Prostate gland (tissue), 2 donors: Measurements from ENCODE around the gene BICDL1. TPM values are rescaled to one million over a fixed set of nuclear protein-coding genes. Genes with fewer than 3 reads are reported as not detected.

Source experiments
- DNase-seq: peaks from one replicate; pipeline ENCODE4 v3.0.0-alpha.2; 2019; ENCODE audit warnings: low spot score
- H3K27ac ChIP-seq, 2 donors: fragments of 200-600 bp; sonication (generic); 2 replicates each; pipeline ENCODE4 v1.5.1; 2017 to 2019
- H3K27me3 ChIP-seq: fragments of 200-600 bp; sonication (generic); replicated peaks from 2 replicates; pipeline ENCODE4 v1.5.1; 2019; ENCODE audit not compliant: insufficient read depth
- H3K36me3 ChIP-seq, 2 donors: fragments of 200-600 bp; sonication (generic); 1 replicate in 1 of 2; 2 replicates in 1 of 2; pipeline versions ENCODE4 v1.5.1 to v1.8.1; 2017 to 2019
- H3K4me1 ChIP-seq: fragments of 200-600 bp; sonication (generic); replicated peaks from 2 replicates; pipeline ENCODE4 v1.5.1; 2019
- H3K4me3 ChIP-seq, 2 donors: fragments of 200-600 bp; sonication (generic); 2 replicates each; pipeline ENCODE4 v1.5.1; 2017 to 2019
- H3K9me3 ChIP-seq: fragments of 200-600 bp; sonication (generic); 2 replicates; pipeline ENCODE4 v1.5.1; 2017
- POLR2A ChIP-seq: fragments of 450-650 bp; IDR thresholded peaks from one replicate; pipeline ENCODE4 v1.6.1; 2016; ENCODE audit warnings: antibody characterized with exemption, mild to moderate bottlenecking
- POLR2AphosphoS5 ChIP-seq: sonication (generic); formaldehyde crosslinking; IDR thresholded peaks from one replicate; pipeline ENCODE4 v1.6.1; 2017; ENCODE audit warnings: antibody characterized with exemption
- WGBS: methylation state at CpG from one replicate; pipeline ENCODE4 v1.1.5; 2018; 5-methylcytosine and 5-hydroxymethylcytosine counted together
- intact Hi-C: fragments of 100-400 bp; cut with DNase I; formaldehyde crosslinking; loops from one replicate; pipeline ENCODE4 v1.14.2; 2022
- total RNA-seq, 2 donors: library from RNA; depleted of rRNA; stranded (reverse); fragments of >200 nt; gene quantifications; one replicate each; pipeline ENCODE4 v1.1.0, GENCODE V29; 2016
- TF ChIP-seq, protein P1 (sequence below), 4 experiments: fragments of 200-600 bp in 2 of 4; fragments of 450-650 bp in 2 of 4; sonication (generic) in 2 of 4; IDR thresholded peaks; 1 replicate in 3 of 4; 2 replicates in 1 of 4; pipeline ENCODE4 v1.5.1; 2016 to 2019; ENCODE audit warnings: antibody characterized with exemption in 4 of 4, mild to moderate bottlenecking in 2 of 4, moderate library complexity in 2 of 4

BICDL1 gene
- total RNA-seq, 2 donors from 2014 or later = 8.6 to 34.0 TPM

DNA sequence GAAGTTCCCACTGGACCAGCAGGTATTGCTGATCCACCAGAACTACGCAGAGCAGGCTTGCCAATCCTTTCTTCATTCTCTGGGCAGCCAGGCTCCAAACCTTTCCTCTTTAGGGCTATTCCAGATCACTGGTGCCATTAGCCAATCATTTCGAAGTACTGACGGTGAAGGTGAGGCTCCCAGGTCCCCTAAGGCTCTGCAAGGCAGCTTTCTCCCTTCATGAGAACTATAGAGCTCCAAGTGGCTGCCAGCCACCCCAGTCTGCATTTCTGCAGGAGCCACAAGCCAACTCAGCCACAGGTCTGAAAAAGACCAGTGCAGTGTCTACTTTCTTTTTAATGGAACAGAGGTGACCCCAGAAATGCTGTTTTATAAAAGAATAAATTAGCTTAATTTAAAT lies 78.9 kb downstream of the BICDL1 start:
- Histone ChIP-seq H3K27me3 (no peaks in the 10 kb centered on the region), H3K27ac (no peak overlapping the region), H3K9me3 (no peaks in the 10 kb centered on the region), H3K4me3 (no peak overlapping the region), H3K4me1 (no peaks in the 10 kb centered on the region), H3K36me3 (no peaks in the 10 kb centered on the region)
- WGBS = 62% methylated on average over 3 of the region's 3 CpGs
- DNase-seq = no peak
- no peak for TF ChIP-seq POLR2AphosphoS5
- intact Hi-C loops = no loop called here

DNA sequence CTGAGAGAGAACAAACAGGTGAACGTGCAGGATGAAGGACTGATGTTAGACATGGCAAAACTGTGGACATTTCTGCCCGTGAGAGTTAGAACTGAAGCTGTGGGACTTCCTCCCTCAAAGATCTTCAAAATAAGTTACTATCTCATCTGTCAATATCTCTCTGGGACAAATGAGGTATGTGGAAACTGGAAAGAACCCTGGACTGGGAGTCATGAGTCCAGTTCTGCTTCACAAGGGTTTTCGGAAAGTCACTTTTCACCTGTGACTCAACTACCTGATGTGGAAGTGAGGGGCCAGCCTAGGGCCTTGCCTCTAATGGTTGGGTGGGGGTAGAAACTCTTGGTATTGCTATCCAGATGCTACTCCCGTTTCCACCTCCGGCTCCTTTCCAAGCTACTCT lies 80.2 kb downstream of the BICDL1 start:
- 86% methylated on average over 5 of the region's 5 CpGs for WGBS
- Histone ChIP-seq H3K27me3 (no peaks in the 10 kb centered on the region), H3K4me3 (no peak overlapping the region), H3K36me3 (no peaks in the 10 kb centered on the region), H3K4me1 (no peaks in the 10 kb centered on the region), H3K9me3 (no peaks in the 10 kb centered on the region), H3K27ac (no peak overlapping the region)
- DNase-seq = no peak
- intact Hi-C loops = no loop called here
- no peak for TF ChIP-seq POLR2A
- no peak for TF ChIP-seq POLR2AphosphoS5
- TF ChIP-seq, protein P1, sequence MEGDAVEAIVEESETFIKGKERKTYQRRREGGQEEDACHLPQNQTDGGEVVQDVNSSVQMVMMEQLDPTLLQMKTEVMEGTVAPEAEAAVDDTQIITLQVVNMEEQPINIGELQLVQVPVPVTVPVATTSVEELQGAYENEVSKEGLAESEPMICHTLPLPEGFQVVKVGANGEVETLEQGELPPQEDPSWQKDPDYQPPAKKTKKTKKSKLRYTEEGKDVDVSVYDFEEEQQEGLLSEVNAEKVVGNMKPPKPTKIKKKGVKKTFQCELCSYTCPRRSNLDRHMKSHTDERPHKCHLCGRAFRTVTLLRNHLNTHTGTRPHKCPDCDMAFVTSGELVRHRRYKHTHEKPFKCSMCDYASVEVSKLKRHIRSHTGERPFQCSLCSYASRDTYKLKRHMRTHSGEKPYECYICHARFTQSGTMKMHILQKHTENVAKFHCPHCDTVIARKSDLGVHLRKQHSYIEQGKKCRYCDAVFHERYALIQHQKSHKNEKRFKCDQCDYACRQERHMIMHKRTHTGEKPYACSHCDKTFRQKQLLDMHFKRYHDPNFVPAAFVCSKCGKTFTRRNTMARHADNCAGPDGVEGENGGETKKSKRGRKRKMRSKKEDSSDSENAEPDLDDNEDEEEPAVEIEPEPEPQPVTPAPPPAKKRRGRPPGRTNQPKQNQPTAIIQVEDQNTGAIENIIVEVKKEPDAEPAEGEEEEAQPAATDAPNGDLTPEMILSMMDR (IDR thresholded peaks at IDR 0.05) = no peak

- intact Hi-C loops = no loop called here
Observed at GRCh38 chr12:120071493-120072020, 82.5 kb downstream of the BICDL1 start.

DNA sequence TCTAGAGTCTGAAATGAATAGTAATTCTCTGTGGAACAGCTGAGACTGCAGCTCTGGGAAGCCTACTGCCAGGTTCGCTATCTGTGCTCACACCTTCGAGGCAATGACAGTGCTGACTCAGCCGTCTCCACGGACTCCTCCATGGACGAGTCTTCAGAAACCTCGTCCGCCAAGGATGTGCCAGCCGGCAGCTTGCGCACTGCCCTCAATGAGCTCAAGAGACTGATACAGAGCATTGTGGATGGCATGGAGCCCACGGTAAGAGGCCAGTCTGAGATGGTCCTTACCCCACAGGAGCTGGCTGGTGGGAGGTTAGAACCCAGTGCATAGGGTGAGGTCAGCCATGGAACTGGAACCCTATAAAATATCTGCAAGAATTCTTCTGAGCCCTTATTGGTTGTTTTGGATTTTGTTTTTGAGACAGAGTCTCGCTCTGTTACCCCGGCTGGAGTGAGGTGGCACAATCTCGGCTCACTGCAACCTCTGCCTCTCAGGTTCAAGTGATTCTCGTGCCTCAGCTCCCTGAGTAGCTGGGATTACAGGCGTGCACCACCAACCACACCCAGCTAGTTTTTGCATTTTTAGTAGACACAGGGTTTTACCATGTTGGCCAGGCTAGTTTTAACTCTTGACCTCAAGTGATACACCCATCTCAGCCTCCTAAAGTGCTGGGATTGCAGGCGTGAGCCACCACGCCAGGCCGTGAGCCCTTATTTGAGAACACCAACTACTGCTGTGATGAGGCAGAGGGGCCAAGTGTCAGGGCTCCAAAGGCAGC lies 83.6 kb downstream of the BICDL1 start:
- Histone ChIP-seq H3K36me3 (no peaks in the 10 kb centered on the region), H3K27me3 (no peaks in the 10 kb centered on the region), H3K27ac (no peak overlapping the region), H3K4me1 (no peaks in the 10 kb centered on the region), H3K9me3 (no peaks in the 10 kb centered on the region), H3K4me3 (no peak overlapping the region)
- DNase-seq = no peak
- intact Hi-C loops = no loop called here
- TF ChIP-seq, protein P1 (IDR thresholded peaks at IDR 0.05) = no peak
- TF ChIP-seq POLR2AphosphoS5 = no peak
- WGBS = 92% methylated on average over 18 of the region's 18 CpGs

More at GRCh38 chr12:120071493-120072020, 82.5 kb downstream of the BICDL1 start:
- no peak for DNase-seq
- Histone ChIP-seq H3K27me3 (no peaks in the 10 kb centered on the region), H3K36me3 (no peaks in the 10 kb centered on the region), H3K4me3 (no peak overlapping the region), H3K4me1 (no peaks in the 10 kb centered on the region), H3K9me3 (no peaks in the 10 kb centered on the region), H3K27ac (no peak overlapping the region)
- 92% methylated on average over 5 of the region's 6 CpGs for WGBS
- TF ChIP-seq, protein P1 (IDR thresholded peaks at IDR 0.05) = no peak
- TF ChIP-seq POLR2A (no peak), POLR2AphosphoS5 (no peak)

DNA sequence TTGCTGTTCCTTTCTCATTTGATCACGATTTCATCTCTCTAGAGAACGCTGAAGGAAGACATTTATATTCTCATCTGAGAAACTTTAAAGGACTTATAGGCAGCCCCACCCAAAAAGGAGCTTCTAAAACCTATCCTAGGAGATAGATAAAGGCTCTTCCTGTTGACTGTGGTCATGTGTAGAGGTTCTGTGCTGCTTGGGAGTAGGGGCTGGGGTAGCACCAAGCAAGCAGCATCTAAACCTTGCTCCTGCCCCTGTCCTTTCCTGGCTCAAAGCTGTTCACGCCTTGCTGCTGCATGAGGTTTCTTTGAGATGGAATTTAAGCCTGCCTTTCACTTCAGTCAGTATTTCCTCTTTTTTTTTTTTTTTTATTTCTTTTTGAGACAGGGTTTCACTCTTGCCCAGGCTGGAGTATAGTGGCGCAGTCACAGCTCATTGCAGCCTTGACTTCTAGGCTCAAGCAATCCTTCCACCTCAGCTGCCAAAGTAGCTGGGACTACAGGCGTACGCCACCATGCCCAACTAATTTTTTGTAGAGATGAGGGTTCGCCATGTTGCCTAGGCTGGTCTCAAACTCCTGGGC lies 86.1 kb downstream of the BICDL1 start:
- DNase-seq = no peak
- 88% methylated on average over 7 of the region's 7 CpGs for WGBS
- intact Hi-C loops = no loop called here

More for the DNA sequence above, 86.1 kb downstream of the BICDL1 start:
- H3K9me3 ChIP-seq = no peaks in the 10 kb centered on the region
- H3K4me3 ChIP-seq = no peak overlapping the region
- no peaks in the 10 kb centered on the region for H3K36me3 ChIP-seq
- H3K4me1 ChIP-seq = no peaks in the 10 kb centered on the region
- TF ChIP-seq POLR2AphosphoS5 (no peak), POLR2A (no peak)
- TF ChIP-seq, protein P1 (IDR thresholded peaks at IDR 0.05) = no peak
- no peak overlapping the region for H3K27ac ChIP-seq
- no peaks in the 10 kb centered on the region for H3K27me3 ChIP-seq
